H1 (cell line): Measurements from ENCODE around the gene MAP3K13.

ENCODE experiments used
- ATF2 ChIP-seq: IDR thresholded peaks from 2 replicates; pipeline ENCODE4 v1.6.1; 2012; ENCODE audit warnings: low read length, inconsistent platforms
- CHD1 ChIP-seq: IDR thresholded peaks from 2 replicates; pipeline ENCODE4 v1.6.1; 2012; ENCODE audit warnings: low read depth, low read length, improper control_type of control experiment
- EP300 ChIP-seq, 2 experiments: IDR thresholded peaks; 1 replicate in 1 of 2; 2 replicates in 1 of 2; pipeline ENCODE4 v1.6.1; 2011 to 2012; ENCODE audit warnings: low read depth in 2 of 2, low read length in 2 of 2, mild to moderate bottlenecking in 2 of 2, borderline replicate concordance in 1 of 2, inconsistent platforms in 1 of 2, moderate library complexity in 1 of 2
- EZH2 ChIP-seq: fragments of 200-600 bp; sonication (generic); IDR thresholded peaks from 2 replicates; pipeline ENCODE4 v1.7.1; 2012; ENCODE audit warnings: low read depth, mild to moderate bottlenecking, moderate library complexity, low read length, inconsistent platforms; ENCODE audit not compliant: severe bottlenecking
- RAD21 ChIP-seq, 2 experiments: IDR thresholded peaks in 1 of 2; conservative IDR thresholded peaks in 1 of 2; 2 replicates each; pipeline ENCODE4 v1.6.1; 2011; ENCODE audit warnings: low read depth in 2 of 2, low read length in 2 of 2, improper control_type of control experiment in 1 of 2, inconsistent platforms in 1 of 2, mild to moderate bottlenecking in 1 of 2, moderate library complexity in 1 of 2
- SRF ChIP-seq: IDR thresholded peaks from 2 replicates; pipeline ENCODE4 v1.6.1; 2011; ENCODE audit warnings: mild to moderate bottlenecking, low read depth, low read length, moderate library complexity
- SUZ12 ChIP-seq: fragments of 200-600 bp; sonication (generic); IDR thresholded peaks from 2 replicates; pipeline ENCODE4 v1.6.1; 2012; ENCODE audit warnings: mild to moderate bottlenecking, inconsistent platforms, low read length, moderate library complexity, mixed read lengths
- YY1 ChIP-seq: IDR thresholded peaks from 2 replicates; pipeline ENCODE4 v1.6.1; 2011; ENCODE audit warnings: low read depth, mild to moderate bottlenecking, low read length
- TF ChIP-seq, protein P1 (sequence below), 3 experiments: IDR thresholded peaks; 1 replicate in 2 of 3; 2 replicates in 1 of 3; pipeline versions ENCODE4 v1.5.1 to v1.6.1; 2011; ENCODE audit warnings: low read length in 3 of 3, mild to moderate bottlenecking in 3 of 3, inconsistent platforms in 2 of 3, low read depth in 1 of 3, moderate library complexity in 1 of 3; ENCODE audit not compliant: insufficient read depth in 1 of 3; ENCODE audit errors: control extremely low read depth in 1 of 3

GRCh38 chr3:185382154-185382553, 19.2 kb downstream of the MAP3K13 start:
- no peak for TF ChIP-seq SUZ12
- no peak for TF ChIP-seq ATF2
- TF ChIP-seq, protein P1, sequence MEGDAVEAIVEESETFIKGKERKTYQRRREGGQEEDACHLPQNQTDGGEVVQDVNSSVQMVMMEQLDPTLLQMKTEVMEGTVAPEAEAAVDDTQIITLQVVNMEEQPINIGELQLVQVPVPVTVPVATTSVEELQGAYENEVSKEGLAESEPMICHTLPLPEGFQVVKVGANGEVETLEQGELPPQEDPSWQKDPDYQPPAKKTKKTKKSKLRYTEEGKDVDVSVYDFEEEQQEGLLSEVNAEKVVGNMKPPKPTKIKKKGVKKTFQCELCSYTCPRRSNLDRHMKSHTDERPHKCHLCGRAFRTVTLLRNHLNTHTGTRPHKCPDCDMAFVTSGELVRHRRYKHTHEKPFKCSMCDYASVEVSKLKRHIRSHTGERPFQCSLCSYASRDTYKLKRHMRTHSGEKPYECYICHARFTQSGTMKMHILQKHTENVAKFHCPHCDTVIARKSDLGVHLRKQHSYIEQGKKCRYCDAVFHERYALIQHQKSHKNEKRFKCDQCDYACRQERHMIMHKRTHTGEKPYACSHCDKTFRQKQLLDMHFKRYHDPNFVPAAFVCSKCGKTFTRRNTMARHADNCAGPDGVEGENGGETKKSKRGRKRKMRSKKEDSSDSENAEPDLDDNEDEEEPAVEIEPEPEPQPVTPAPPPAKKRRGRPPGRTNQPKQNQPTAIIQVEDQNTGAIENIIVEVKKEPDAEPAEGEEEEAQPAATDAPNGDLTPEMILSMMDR (IDR thresholded peaks at IDR 0.05; ENCODE audit: control extremely low read depth in 1 of 3, insufficient read depth in 1 of 3, low read depth in 1 of 3, low read length in 3 of 3), result no peak
- no peak for TF ChIP-seq RAD21 (IDR thresholded peaks at IDR 0.05 in 1 of 2, conservative IDR thresholded peaks at IDR 0.05 in 1 of 2; ENCODE audit: low read depth in 2 of 2, low read length in 2 of 2)
- TF ChIP-seq YY1, result no peak
- TF ChIP-seq EP300 (IDR thresholded peaks at IDR 0.05; ENCODE audit: borderline replicate concordance in 1 of 2, low read depth in 2 of 2, low read length in 2 of 2), result no peak
- TF ChIP-seq SRF, result no peak
- no peak for TF ChIP-seq CHD1
- TF ChIP-seq EZH2, result no peak
